LNCaP clone FGC (cell line): Measurements from ENCODE around the gene ZHX3.

ENCODE experiments used
- DNase-seq: peaks from one replicate; pipeline ENCODE4 v3.0.0-alpha.2; 2011; ENCODE audit warnings: low read depth
- H3K4me3 ChIP-seq: 2 replicates; pipeline ENCODE4 v1.5.1; 2011; ENCODE audit warnings: mild to moderate bottlenecking, low read depth, low read length, control low read depth
- TF ChIP-seq, protein P1 (sequence below): IDR thresholded peaks from 2 replicates; pipeline ENCODE4 v1.5.1; 2012; ENCODE audit warnings: mild to moderate bottlenecking; ENCODE audit not compliant: control insufficient read depth, insufficient read depth; ENCODE audit errors: extremely low read depth

The ZHX3 gene

DNA sequence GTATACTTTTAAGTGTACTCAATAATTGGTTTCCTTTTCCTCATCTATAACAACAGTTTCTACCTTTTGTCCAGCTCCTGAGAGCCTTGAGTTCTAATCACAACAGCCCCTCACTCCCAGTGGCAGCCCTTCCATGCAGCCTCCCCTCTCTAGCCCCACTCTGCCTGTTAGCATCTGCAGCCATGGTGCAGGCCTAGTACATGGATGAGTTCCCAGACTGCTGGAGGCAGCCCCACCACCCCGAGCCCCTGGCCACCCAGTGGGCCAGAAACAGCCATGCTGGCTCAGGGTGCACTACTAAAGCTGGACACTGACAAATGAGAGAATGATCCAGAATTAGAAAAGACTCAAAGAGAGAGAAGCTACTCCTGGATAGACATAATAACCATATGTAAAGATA, 13.4 kb upstream of the ZHX3 start:
- no peak overlapping the region for H3K4me3 ChIP-seq
- TF ChIP-seq, protein P1, sequence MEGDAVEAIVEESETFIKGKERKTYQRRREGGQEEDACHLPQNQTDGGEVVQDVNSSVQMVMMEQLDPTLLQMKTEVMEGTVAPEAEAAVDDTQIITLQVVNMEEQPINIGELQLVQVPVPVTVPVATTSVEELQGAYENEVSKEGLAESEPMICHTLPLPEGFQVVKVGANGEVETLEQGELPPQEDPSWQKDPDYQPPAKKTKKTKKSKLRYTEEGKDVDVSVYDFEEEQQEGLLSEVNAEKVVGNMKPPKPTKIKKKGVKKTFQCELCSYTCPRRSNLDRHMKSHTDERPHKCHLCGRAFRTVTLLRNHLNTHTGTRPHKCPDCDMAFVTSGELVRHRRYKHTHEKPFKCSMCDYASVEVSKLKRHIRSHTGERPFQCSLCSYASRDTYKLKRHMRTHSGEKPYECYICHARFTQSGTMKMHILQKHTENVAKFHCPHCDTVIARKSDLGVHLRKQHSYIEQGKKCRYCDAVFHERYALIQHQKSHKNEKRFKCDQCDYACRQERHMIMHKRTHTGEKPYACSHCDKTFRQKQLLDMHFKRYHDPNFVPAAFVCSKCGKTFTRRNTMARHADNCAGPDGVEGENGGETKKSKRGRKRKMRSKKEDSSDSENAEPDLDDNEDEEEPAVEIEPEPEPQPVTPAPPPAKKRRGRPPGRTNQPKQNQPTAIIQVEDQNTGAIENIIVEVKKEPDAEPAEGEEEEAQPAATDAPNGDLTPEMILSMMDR = no peak
- no peak for DNase-seq

DNA sequence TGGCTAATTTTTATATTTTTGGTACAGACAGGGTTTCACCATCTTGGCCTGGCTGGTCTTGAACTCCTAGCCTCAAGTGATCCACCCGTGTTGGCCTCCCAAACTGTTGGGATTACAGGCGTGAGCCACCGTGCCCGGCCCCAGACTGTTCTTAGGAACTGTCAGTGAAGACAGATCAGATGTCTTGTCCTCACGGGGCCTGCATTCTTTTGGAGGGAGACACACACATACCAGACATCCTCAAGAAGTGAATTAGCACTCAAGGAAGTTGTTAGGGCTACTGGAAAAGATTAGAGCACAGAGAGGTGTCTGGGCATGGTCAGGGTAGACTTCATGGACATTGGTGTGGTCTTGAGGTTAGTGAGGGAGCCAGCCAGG, 12.8 kb upstream of the ZHX3 start:
- no peak for DNase-seq
- TF ChIP-seq, protein P1 = no peak

DNA sequence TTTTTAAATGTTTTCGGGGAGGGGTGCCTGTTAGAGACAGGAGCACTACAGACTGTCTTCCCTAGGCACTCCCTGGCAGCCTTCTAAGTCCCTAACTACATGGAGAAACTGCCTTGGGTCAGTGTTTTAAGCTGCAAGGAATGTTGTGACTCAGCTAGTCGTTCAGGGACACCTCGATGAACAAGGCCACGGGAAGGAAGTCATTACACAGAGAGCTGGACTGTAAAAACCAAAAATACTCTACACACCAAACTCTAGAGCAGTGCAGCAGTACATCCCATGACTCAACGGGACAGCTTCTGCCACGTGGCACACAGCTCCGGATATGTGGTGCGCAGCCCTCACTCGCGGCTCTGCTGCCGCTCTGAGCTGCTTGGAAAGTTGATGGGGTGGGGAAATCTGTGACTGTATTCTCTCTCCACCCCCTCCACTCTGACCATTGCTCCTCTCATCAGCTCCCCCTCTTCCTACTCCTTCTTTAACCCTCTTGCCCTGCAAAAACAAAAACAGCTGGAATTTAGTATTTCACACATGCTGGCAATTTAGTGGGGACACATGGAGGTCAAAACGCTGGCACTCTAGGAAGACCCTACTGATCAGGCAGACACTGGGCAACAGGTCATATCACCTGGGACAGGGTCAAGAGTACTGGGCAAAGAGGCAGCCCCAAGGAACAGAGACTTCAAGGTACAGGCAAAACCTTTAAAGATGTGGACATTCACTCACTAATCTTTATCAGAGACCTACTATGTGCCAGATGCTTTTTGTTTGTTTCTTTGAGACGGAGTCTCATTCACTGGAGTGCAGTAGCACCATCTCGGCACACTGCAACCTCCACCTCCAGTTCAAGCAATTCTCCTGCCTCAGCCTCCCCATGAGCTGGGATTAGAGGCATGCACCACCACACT, 12.2 kb upstream of the ZHX3 start:
- no peak for DNase-seq
- no peak overlapping the region for H3K4me3 ChIP-seq
- TF ChIP-seq, protein P1 = no peak

More for the DNA sequence above, 12.8 kb upstream of the ZHX3 start:
- no peak overlapping the region for H3K4me3 ChIP-seq

DNA sequence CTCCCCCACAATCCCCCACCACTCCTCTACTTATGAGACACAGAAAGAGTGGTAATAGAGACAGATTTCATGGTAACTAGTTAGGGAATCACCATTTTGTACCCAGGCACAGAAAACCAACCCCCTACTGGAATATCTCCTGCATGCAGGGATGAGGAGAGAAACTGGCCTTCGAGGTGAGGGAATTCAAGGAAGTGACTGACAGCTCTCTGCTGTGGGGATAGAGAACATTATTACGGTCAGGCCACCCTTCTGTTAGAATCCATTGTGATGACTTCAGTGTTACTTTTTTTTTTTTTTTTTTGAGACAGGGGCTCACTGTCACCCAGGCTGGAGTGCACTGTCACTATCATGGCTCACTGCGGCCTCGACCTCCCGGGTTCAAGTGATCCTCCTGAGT, 9.6 kb upstream of the ZHX3 start:
- H3K4me3 ChIP-seq = no peak overlapping the region
- TF ChIP-seq, protein P1 = no peak
- no peak for DNase-seq

DNA sequence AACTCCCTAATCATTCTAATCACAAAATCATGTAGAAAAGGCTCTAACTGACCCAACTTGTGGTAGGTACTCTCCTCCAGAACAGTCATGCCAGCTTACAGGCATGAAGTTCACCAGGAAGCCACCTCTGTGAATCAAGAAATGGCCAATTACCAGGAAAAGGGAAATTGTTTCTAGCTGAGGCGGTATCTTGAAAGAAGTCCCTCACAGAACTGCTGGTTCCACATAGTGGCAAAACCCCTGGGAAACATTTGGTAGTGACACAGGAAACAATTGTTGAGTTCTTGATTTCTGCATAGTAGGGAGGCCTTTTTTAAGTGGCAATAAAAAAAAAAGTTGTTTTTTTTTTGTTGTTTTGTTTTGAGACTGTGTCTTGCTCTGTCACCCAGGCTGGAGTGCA, 3.4 kb upstream of the ZHX3 start:
- no peak overlapping the region for H3K4me3 ChIP-seq
- TF ChIP-seq, protein P1 = no peak
- no peak for DNase-seq

DNA sequence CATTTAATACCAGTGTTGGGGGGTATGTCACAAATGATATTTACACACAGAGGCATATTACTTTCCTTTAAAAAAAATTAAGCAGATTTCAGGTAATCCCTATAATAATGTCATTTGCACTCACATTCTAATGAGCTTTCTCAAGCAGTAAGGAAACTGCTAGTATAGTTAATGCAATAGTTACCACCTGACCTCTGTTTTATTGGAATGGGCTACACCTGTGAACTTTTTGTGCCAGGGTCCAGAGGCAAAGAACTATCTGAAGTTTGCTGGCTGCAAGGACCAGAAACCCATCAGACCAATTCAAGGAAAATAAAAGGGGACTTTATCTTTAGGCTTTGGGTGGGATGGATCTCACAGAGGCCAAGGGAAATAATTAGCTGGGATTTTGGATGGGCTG, 2.9 kb upstream of the ZHX3 start:
- no peak for DNase-seq
- H3K4me3 ChIP-seq = no peak overlapping the region
- TF ChIP-seq, protein P1 = no peak

DNA sequence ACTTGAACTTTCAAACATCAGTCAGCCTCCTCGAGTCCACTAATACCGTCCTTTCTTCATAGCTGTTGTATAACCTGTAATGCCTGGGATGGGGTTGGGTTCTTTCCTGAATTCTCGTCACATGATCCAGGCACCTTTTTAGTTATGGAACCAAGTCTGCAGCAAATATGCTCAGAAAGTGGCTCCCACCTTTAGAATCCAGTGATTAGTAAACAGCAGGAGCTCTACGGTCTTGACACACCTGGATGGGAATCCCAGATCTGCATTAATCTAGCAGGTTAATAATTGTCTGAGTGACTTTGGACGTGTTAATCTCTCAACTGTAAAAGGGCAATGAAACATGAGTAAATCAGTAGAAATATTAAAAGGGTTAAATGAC, 729 bp upstream of the ZHX3 start:
- DNase-seq = no peak
- H3K4me3 ChIP-seq = peak overlapping the region; percentile 54

More for the DNA sequence above, 729 bp upstream of the ZHX3 start:
- TF ChIP-seq, protein P1 = no peak
